ENCODE data around the gene SGSH.
"Not testable (repeated sequence)": the region's sequence is repeated elsewhere in the genome, so short reads cannot be mapped to it uniquely, and the experiment has no call there.

SGSH gene

GRCh38 chr17:80259457-80260068 is 39.4 kb upstream of the SGSH start:
- ATAC-seq, result no peak
- no peak for TF ChIP-seq ESRRG (CRISPR knock-in tag; IDR thresholded peaks at IDR 0.05)
- TF ChIP-seq POU6F1 (CRISPR knock-in tag; IDR thresholded peaks at IDR 0.05; ENCODE audit: borderline replicate concordance, low read depth), result no peak
- no peak for TF ChIP-seq ZFP30 (CRISPR knock-in tag; IDR thresholded peaks at IDR 0.05)
- TF ChIP-seq OSR1 (CRISPR knock-in tag; IDR thresholded peaks at IDR 0.05), result no peak
- TF ChIP-seq CSDC2 (CRISPR knock-in tag; IDR thresholded peaks at IDR 0.05), result no peak
- TF ChIP-seq CSRNP3 (CRISPR knock-in tag; IDR thresholded peaks at IDR 0.05), result no peak
- TF ChIP-seq PPARA (CRISPR knock-in tag; IDR thresholded peaks at IDR 0.05; ENCODE audit: borderline replicate concordance), result no peak
- no peak for TF ChIP-seq ZFP3 (CRISPR knock-in tag; IDR thresholded peaks at IDR 0.05)
- TF ChIP-seq ZNF8 (CRISPR knock-in tag; IDR thresholded peaks at IDR 0.05), result no peak
- no peak for TF ChIP-seq GLIS3 (CRISPR knock-in tag; IDR thresholded peaks at IDR 0.05)
- TF ChIP-seq ZC3H10 (CRISPR knock-in tag; IDR thresholded peaks at IDR 0.05), result no peak
- TF ChIP-seq PATZ1 (CRISPR knock-in tag; IDR thresholded peaks at IDR 0.05; ENCODE audit: borderline replicate concordance), result no peak
- no peak for TF ChIP-seq SNAI2 (CRISPR knock-in tag; IDR thresholded peaks at IDR 0.05)

GRCh38 chr17:80258296-80258695 is 38.2 kb upstream of the SGSH start:
- ATAC-seq, result not testable (repeated sequence)

GRCh38 chr17:80257716-80258213 is 37.6 kb upstream of the SGSH start:
- no peak for ATAC-seq

More at GRCh38 chr17:80257716-80258213, 37.6 kb upstream of the SGSH start:
- TF ChIP-seq TCF4 (CRISPR knock-in tag; IDR thresholded peaks at IDR 0.05; ENCODE audit: borderline replicate concordance) (no peak), PPARA (CRISPR knock-in tag; IDR thresholded peaks at IDR 0.05; ENCODE audit: borderline replicate concordance) (no peak), GLIS3 (CRISPR knock-in tag; IDR thresholded peaks at IDR 0.05) (no peak), TSHZ2 (CRISPR knock-in tag; IDR thresholded peaks at IDR 0.05) (no peak), POU6F1 (CRISPR knock-in tag; IDR thresholded peaks at IDR 0.05; ENCODE audit: borderline replicate concordance, low read depth) (no peak), ZNF8 (CRISPR knock-in tag; IDR thresholded peaks at IDR 0.05) (no peak), PATZ1 (CRISPR knock-in tag; IDR thresholded peaks at IDR 0.05; ENCODE audit: borderline replicate concordance) (no peak), ZC3H10 (CRISPR knock-in tag; IDR thresholded peaks at IDR 0.05) (no peak), ARNTL (CRISPR knock-in tag; IDR thresholded peaks at IDR 0.05; ENCODE audit: borderline replicate concordance, low read depth) (no peak), ZFP30 (CRISPR knock-in tag; IDR thresholded peaks at IDR 0.05) (no peak), CSRNP3 (CRISPR knock-in tag; IDR thresholded peaks at IDR 0.05) (no peak), ZNF565 (CRISPR knock-in tag; conservative IDR thresholded peaks at IDR 0.05; ENCODE audit: low read depth) (no peak), RARB (CRISPR knock-in tag; IDR thresholded peaks at IDR 0.05) (no peak), ZNF70 (CRISPR knock-in tag; IDR thresholded peaks at IDR 0.05) (no peak), SNAI2 (CRISPR knock-in tag; IDR thresholded peaks at IDR 0.05) (no peak), ISL1 (CRISPR knock-in tag; IDR thresholded peaks at IDR 0.05) (no peak), BACH2 (CRISPR knock-in tag; IDR thresholded peaks at IDR 0.05; ENCODE audit: borderline replicate concordance) (no peak)

Measured in SK-N-SH treated with all-trans-retinoic acid at 6 μM for 48 hours (cell line).